ENCODE data around the gene ANKRD44.

DNA sequence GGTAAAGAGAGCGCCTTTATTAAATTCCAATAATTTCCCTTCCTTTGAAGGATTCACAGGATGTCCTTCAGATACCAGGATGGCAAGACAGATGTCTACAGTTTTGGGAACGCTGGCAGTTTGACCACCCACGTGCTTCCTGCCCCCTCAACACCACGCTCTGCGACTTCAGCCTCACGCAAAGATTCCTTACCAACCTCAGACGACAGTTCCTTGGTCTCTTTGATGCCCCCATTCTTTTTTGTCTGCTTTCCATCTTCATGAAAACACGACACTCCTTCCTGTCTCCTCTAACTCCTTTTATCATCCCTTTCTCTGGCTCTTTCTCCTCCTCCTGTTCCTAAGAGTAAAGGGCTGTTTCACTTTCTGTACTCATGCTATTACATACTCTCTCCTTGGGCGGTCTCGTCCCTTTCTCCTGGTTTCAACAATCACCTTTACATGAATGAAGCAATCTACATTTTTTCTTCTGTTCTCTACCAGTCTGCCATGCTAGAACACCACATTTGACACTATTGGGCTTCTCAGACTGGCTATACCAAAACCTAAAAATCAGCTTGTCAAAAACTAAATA, 194.2 kb downstream of the ANKRD44 start:
- no peak for TF ChIP-seq POLR2A (IDR thresholded peaks at IDR 0.05)
- TF ChIP-seq, protein P1, sequence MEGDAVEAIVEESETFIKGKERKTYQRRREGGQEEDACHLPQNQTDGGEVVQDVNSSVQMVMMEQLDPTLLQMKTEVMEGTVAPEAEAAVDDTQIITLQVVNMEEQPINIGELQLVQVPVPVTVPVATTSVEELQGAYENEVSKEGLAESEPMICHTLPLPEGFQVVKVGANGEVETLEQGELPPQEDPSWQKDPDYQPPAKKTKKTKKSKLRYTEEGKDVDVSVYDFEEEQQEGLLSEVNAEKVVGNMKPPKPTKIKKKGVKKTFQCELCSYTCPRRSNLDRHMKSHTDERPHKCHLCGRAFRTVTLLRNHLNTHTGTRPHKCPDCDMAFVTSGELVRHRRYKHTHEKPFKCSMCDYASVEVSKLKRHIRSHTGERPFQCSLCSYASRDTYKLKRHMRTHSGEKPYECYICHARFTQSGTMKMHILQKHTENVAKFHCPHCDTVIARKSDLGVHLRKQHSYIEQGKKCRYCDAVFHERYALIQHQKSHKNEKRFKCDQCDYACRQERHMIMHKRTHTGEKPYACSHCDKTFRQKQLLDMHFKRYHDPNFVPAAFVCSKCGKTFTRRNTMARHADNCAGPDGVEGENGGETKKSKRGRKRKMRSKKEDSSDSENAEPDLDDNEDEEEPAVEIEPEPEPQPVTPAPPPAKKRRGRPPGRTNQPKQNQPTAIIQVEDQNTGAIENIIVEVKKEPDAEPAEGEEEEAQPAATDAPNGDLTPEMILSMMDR (IDR thresholded peaks at IDR 0.05): no peak
